Measurements from ENCODE around the gene KNTC1.

KNTC1 gene

GRCh38 chr12:122661246-122661645 is 134.2 kb downstream of the KNTC1 start:
- DNase-seq, result no peak

GRCh38 chr12:122661938-122662337 is 134.9 kb downstream of the KNTC1 start:
- no peak for DNase-seq

GRCh38 chr12:122665349-122665748 is 138.3 kb downstream of the KNTC1 start:
- no peak for DNase-seq

DNA sequence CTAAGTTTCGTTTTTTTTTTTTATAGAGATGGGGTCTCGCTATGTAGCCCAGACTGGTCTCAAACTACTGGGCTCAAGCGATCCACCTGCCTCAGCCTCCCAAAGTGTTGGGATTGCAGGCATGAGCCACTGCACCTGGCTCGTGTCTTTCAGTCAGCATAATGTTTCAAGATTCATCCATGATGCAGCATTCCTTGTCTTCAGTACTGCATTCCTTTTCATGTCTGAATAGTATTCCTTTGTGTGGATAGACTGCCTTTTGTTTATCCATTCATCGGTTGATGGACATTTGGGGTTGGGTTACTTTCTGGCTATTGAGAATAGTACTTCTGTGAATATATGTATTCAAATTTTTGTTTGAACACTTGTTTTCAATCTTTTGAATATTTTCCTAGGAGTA is 138.7 kb downstream of the KNTC1 start:
- DNase-seq, result no peak

DNA sequence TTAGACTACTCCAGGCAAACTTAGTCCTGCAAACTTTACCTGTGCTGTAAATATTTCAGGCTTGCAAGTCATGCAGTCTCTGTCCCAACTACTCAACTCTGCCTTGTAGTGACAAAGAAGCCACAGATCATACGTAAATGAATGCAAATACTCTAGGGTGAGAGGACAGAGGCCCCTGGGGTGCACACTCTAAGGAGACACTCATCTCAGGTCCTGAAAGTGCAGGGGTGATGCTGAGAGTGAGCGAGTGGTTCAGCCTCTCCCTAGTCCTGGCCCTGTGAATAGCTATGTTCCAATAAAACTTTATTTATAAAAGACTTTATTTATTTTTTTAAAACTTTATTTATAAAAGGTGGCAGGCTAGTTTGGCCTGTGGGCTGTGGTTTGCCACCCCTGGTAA is 141.2 kb downstream of the KNTC1 start:
- no peak for DNase-seq

DNA sequence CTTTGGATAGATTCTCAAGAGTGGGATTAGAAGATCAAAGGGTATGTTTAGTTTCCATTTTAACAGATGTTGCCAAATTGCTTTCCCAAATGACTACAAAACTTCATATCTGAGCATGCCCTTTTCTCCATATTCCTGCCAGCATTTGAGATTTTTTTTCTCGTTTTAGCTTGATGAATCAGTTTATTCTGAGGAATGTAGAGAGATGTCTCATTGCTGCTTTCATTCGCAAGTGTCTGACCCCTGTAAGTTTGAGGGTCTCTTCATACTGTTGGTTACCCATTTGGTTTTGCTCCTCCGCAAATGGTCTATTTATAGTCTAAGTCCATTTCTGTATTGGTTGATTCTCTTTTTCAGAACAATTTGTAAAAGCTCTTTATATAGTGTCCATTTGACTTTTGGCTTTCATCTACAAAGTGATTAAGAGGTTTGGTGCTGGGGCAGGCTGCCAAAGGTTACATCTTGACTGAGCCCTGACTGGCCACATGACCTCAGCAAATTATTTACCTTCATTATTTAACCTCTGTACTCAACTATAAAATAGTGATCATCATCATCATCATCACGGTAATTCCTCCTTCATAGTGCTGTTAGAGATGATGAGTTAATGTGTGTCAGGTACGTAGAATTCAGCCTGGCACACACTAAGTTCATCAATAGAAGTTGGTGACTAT is 142.5 kb downstream of the KNTC1 start:
- DNase-seq, result no peak

GRCh38 chr12:122672515-122672914 is 145.5 kb downstream of the KNTC1 start:
- no peak for DNase-seq

All from activated CD4-positive, alpha-beta T cell treated with anti-CD3 and anti-CD28 coated beads, Interleukin-2, amount 50 U/mL, for 1 hour (primary cell).